ENCODE results near the gene ABCA13.

The ABCA13 gene

DNA sequence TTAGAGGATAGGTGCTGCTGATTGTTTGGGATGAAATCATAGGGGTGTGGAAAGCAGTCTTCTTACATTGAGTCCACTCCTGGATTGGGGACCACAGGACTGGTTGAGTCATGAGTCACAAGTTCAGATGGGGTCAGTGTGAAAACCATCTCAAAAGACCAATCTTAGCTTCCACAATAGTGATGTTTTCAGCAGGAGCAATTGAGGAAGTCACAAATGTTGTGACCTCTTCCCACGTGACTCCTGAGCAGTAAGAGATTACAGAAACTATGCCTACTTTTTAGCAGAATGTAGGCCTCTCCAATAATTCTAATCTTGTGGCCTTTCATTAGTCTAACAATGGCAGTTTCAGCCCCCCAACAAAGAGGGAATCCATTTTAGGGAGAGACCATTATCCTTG lies 496.1 kb downstream of the ABCA13 start:
- Histone ChIP-seq H3K36me3 (ENCODE audit: control insufficient read depth, insufficient read depth, low read length) (no peaks in the 10 kb centered on the region), H3K9me3 (ENCODE audit: control insufficient read depth, insufficient read depth, low read length) (no peaks in the 10 kb centered on the region), H3K27me3 (ENCODE audit: control insufficient read depth, insufficient read depth, low read length) (no peaks in the 10 kb centered on the region), H3K4me1 (ENCODE audit: control insufficient read depth, insufficient read depth, low read length) (no peaks in the 10 kb centered on the region), H3K4me3 (ENCODE audit: low read depth, low read length) (no peak overlapping the region), H3K9ac (ENCODE audit: low read depth, low read length) (no peak overlapping the region)

DNA sequence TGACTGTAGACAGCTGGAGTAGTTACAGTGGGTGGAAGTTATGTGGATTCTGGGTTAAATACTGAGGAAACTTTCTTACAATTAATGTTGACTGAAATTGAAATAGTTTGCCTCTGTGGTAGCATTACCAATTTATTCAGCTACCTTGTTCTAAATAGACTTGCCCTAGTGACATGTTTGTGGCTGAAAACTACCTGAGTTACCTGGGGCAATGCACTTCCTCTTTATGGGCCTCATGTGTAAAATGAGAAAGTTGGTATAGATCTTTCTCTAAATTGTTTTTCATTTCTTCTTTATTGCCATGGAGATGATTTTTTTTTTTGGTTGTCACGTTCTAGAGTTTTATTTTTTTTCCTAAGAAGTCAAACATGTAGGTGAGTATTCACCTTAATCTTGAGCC lies 500.4 kb downstream of the ABCA13 start:
- Histone ChIP-seq H3K4me3 (ENCODE audit: low read depth, low read length) (no peak overlapping the region), H3K36me3 (ENCODE audit: control insufficient read depth, insufficient read depth, low read length) (no peaks in the 10 kb centered on the region), H3K4me1 (ENCODE audit: control insufficient read depth, insufficient read depth, low read length) (no peaks in the 10 kb centered on the region), H3K9me3 (ENCODE audit: control insufficient read depth, insufficient read depth, low read length) (no peaks in the 10 kb centered on the region), H3K9ac (ENCODE audit: low read depth, low read length) (no peak overlapping the region), H3K27me3 (ENCODE audit: control insufficient read depth, insufficient read depth, low read length) (no peaks in the 10 kb centered on the region)

- H3K9ac ChIP-seq (ENCODE audit: low read depth, low read length): no peak overlapping the region
- no peaks in the 10 kb centered on the region for H3K36me3 ChIP-seq (ENCODE audit: control insufficient read depth, insufficient read depth, low read length)
- no peaks in the 10 kb centered on the region for H3K4me1 ChIP-seq (ENCODE audit: control insufficient read depth, insufficient read depth, low read length)
- H3K4me3 ChIP-seq (ENCODE audit: low read depth, low read length): no peak overlapping the region
- no peaks in the 10 kb centered on the region for H3K27me3 ChIP-seq (ENCODE audit: control insufficient read depth, insufficient read depth, low read length)
- no peaks in the 10 kb centered on the region for H3K9me3 ChIP-seq (ENCODE audit: control insufficient read depth, insufficient read depth, low read length)
Measured at GRCh38 chr7:48681006-48681405, 509.7 kb downstream of the ABCA13 start.

- Histone ChIP-seq H3K27me3 (ENCODE audit: control insufficient read depth, insufficient read depth, low read length) (no peaks in the 10 kb centered on the region), H3K9ac (ENCODE audit: low read depth, low read length) (no peak overlapping the region), H3K4me3 (ENCODE audit: low read depth, low read length) (no peak overlapping the region), H3K9me3 (ENCODE audit: control insufficient read depth, insufficient read depth, low read length) (no peaks in the 10 kb centered on the region), H3K36me3 (ENCODE audit: control insufficient read depth, insufficient read depth, low read length) (no peaks in the 10 kb centered on the region), H3K4me1 (ENCODE audit: control insufficient read depth, insufficient read depth, low read length) (no peaks in the 10 kb centered on the region)
Measured at GRCh38 chr7:48691788-48692187, 520.5 kb downstream of the ABCA13 start.

Measured in iPS-15b (cell line).